Pons (tissue), 1 donor: ENCODE measurements around the gene PPIA.
"Not testable (repeated sequence)": the region's sequence is repeated elsewhere in the genome, so short reads cannot be mapped to it uniquely, and the experiment has no call there.

ENCODE experiments used
- DNase-seq: peaks from one replicate; pipeline ENCODE4 v3.0.0-alpha.2; 2016; ENCODE audit warnings: low spot score

The PPIA gene

GRCh38 chr7:44764081-44764480 is 32.4 kb upstream of the PPIA start:
- no peak for DNase-seq

GRCh38 chr7:44764665-44765578 is 31.6 kb upstream of the PPIA start:
- DNase-seq: peak; percentile 62

GRCh38 chr7:44765579-44766415 is 30.7 kb upstream of the PPIA start:
- no peak for DNase-seq

GRCh38 chr7:44766416-44766801 is 30.1 kb upstream of the PPIA start:
- no peak for DNase-seq

- DNase-seq: peak; percentile 63
These were observed 29.2 kb upstream of the PPIA start for GRCh38 chr7:44767134-44767911.

GRCh38 chr7:44767912-44768627 is 28.4 kb upstream of the PPIA start:
- DNase-seq: peak; percentile 87

GRCh38 chr7:44768628-44769371 is 27.7 kb upstream of the PPIA start:
- DNase-seq: peak; percentile 46

GRCh38 chr7:44769376-44769775 is 27.1 kb upstream of the PPIA start:
- no peak for DNase-seq

GRCh38 chr7:44769776-44770294 is 26.6 kb upstream of the PPIA start:
- DNase-seq: peak; percentile 39

- DNase-seq: no peak
These were observed 25.1 kb upstream of the PPIA start for GRCh38 chr7:44771358-44771757.

- DNase-seq: no peak
These were observed 24.0 kb upstream of the PPIA start for GRCh38 chr7:44772440-44772839.

GRCh38 chr7:44772867-44773266 is 23.6 kb upstream of the PPIA start:
- no peak for DNase-seq

- not testable (repeated sequence) for DNase-seq
These were observed 22.0 kb upstream of the PPIA start for GRCh38 chr7:44774486-44774885.

GRCh38 chr7:44775383-44776107 is 20.9 kb upstream of the PPIA start:
- DNase-seq: no peak

GRCh38 chr7:44776211-44776610 is 20.3 kb upstream of the PPIA start:
- no peak for DNase-seq

GRCh38 chr7:44782460-44782859 is 14.0 kb upstream of the PPIA start:
- DNase-seq: no peak

- DNase-seq: no peak
These were observed 13.1 kb upstream of the PPIA start for GRCh38 chr7:44783407-44783806.

GRCh38 chr7:44784364-44784763 is 12.1 kb upstream of the PPIA start:
- no peak for DNase-seq

- not testable (repeated sequence) for DNase-seq
These were observed 11.3 kb upstream of the PPIA start for GRCh38 chr7:44785218-44785617.

- DNase-seq: no peak
These were observed 9.4 kb upstream of the PPIA start for GRCh38 chr7:44787041-44787440.
